ENCODE results near the gene TBRG4.

TBRG4 gene

DNA sequence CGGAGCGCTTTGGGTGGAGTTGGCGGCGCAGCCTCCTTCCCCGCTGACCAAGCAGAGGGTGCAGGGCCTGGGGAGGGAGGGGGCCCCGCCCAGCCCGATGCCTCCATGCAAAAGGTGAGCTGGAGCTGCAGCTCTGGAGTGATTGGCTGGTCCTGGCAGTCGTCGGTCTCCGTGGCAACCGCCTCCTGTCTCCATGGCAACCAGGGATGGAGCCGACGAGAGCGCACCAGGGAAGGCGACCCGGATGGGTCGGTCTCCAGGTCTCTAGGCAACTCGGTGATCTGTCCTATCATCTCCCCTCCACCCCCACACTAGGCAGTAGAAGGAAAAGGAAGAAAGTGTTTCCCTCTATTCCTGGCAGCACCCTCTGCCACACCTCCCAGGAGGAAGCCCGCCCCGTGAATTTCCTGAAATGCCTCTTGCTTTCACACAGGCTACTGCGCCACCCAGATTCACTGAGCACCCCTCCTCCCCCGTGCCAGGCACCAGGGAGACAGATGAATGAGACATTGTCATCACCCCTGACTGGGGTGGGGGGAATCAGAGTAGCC is 22.1 kb downstream of the TBRG4 start:
- peak; percentile 87 for DNase-seq (ENCODE audit: low read depth, low spot score)

DNA sequence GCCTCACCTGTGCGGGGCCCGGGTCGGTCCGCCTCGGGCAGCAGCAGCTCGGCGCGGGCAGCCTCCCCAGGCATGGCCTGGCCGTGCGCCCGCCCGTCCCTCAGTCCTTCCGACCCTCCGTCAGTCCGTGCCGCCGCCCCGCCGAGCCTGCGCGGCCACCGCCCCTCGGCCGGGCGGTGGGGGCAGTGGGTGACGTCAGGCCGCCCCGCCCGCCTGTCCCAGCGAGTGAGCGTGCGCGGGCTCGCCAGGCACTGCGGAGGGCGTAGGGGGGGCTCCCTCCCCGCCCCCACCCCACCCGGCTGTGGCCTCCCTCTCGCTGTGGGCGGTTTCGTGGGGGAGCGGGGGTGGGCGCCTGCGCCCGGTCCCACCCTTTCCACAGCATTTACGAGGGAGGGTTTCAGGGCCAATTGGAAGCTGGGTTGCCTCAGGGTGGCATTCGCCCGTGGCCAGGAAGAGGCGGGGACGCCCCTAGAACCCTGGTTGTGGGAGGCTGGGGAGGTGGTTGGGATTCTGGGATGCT is 22.6 kb downstream of the TBRG4 start, which contains the start of gene NACAD:
NACAD (minus strand) TSS at position 149 of the 520 bp plus-strand sequence; CDS start at position 74, 75 bp downstream.
- peak; percentile 80 for DNase-seq (ENCODE audit: low read depth, low spot score)

DNA sequence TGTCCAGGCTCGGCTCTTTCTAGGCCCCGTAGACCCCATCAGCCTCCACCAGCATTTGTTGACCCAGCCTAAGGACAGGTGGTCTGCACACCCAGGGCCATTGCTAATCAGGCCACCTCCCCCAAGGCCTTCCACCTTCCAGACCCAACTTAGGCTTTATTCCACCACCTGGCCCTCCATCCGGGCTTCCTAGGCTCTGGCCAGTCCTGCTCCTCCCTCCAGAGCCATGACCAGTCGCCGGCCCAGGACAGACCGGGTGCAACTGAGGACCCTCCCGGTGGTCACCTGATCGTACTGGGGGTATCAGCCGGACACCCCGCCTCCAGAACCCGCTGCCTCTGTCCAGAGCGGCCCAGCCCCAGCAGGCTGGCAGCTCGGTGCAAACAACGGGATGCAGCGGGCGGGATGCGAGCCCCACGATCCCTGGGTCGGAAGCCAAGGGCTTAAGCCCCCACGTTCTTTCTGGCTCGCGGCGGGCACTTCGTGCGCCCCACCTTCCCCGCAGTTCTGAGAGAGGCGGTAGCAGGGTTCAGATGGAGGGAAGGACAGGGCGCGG is 23.3 kb downstream of the TBRG4 start:
- DNase-seq (ENCODE audit: low read depth, low spot score): no peak

DNA sequence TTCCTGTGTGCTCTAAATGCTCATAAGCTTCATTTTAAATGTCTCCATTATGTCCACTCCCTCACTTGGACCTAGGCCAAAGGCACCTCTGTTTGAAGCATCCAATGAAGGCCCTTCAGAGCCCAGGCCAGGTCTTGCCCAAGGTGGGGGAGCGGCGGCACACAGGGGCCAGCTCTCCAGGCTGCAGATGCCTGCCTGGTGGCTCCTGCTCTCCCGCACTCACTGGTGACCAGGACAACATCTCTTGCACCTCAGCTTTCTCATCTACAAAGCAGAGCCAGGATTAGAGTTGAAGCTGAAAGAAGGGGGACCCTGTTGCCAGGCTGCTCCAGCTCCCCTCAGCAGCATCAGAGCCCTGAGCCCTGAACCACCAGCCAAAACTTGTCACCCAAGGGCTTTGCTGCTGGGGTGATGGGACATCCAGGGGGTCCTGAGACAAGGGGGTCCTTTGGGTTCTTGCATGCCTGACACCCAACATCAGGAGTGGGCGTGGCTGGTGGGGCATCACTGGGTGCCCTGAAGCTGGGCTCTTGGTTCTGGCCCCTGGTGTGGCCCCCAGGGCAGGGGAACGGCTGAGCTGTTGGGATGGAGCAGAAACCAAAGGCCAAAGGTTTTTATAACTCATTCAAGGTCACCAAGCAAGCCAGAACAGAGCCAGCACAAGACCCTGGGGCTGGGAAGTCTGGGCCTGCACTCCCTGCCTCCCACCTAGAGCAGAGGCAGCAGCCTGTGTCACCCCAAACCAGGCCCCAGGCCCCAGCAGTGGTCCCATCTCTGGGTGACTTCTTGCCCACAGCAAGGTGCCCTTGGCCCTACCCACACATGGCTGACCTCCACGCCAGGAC is 24.0 kb downstream of the TBRG4 start:
- DNase-seq (ENCODE audit: low read depth, low spot score): no peak

DNA sequence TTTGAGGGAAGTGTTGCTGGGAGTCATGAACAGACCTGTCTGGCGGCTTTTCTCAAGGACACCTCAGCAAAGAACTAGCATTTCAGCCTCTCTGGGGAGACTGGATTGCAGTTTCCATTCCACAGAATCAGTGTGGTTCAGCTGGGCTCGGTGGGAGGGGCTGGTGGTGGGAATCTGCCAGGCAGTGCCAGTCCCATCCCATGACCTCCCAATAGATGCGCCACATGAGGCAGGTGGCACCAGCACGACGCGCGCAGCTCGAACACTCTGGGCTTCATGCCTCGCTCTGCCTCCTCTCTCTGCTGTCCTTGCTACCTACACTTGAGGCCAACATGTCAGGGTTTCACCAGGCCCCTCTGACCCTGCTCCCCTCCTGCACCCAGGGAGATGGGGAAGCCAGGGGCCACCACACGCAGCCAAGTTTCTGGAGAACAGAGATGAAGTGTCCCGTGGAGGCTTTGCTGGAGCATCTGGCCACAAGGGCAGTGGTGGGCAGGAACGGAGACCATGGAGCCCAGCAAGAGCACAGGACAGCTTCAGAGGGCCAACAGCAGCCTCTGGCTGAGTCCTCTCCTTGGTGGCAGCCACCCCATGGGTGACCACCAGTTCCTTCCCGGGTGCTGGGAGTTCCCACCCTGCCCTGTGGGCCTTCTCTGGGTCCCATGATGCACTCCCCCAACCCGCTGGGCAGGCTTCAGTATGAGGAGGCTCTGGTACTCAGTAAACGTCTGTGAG is 25.0 kb downstream of the TBRG4 start:
- no peak for DNase-seq (ENCODE audit: low read depth, low spot score)

DNA sequence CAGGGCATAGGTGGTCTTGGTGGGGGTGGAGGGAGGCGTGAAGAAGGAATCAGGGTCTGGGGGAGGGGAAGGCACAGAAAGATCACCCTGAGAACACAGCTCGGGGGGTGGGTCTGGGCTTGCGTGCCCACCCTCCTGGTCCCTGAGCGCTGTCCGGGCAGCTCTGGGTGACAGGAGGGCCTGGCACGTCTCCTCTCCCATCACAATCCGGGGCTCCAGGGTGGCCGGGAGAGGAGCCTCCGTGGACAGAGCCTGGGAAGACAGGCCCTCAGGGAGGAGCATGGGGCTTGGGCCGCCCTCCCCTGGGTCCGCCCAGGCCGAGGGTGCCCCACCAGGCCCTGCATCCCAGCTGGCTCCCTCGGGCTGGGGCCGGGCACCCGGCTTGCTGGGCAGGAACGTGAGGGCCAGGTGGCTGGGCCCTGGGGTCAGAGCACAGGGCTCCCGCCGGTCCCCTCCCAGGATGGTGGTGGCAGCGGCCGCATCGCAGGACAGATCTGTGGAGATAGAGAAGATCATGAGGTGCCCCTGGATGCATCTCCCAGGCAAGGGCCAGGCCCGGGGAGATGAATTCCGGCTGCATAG is 25.8 kb downstream of the TBRG4 start:
- DNase-seq (ENCODE audit: low read depth, low spot score): no peak

DNA sequence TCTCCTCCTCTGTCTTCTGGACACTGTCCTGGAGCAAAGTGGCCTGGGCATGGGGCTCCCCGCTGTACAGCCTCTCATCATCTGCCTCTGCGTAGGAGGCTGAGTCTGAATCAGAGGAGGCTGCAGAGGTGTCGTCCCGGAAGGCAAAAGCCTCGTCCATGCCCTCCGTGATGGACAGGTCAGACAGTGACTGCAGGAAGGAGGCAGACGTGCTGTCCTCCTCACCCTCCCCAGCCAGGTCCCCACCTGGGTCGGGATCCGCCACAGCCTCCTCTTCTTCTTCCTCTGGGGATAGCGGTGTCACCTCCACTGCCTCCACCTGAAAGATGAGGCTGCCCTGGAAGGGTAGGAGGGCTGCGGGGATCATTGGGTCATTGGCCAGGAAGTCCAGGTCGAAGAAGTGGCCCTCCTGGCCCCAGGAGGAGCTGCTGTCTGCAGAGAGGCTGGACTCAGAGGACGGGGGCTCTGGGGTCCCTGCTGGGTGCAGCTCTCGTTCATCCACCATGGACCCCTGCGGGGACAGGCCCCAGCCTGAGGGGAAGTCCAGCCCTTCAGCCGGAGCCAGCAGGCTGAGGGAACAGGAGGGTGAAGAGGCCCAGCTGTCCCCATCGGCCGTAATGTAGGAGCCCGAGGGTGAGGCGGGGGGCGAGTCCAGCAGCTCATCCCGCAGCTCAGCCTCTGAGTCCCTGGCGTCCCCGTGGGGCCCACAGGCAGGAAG is 26.4 kb downstream of the TBRG4 start:
- DNase-seq (ENCODE audit: low read depth, low spot score): no peak

DNA sequence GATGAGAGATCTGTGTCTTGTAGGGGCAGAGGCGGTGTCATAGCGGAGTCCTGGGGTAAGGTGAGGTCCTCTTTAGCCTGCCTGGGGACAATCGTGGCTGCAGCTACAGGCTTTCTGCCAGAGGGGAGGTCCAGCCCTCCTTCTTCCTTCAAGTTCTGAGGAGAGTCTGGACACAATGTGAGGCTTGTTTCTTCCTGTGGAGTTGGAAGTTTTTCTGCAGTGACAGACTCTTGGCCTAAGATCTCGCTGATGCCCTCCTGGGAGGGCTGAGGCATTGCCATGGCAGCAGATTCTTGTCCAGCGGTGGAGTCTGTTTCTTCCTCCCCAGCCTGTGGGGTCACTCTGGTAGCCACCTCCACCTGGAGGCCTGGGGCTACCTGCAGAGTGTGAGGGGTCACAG is 27.2 kb downstream of the TBRG4 start:
- DNase-seq (ENCODE audit: low read depth, low spot score): no peak

DNA sequence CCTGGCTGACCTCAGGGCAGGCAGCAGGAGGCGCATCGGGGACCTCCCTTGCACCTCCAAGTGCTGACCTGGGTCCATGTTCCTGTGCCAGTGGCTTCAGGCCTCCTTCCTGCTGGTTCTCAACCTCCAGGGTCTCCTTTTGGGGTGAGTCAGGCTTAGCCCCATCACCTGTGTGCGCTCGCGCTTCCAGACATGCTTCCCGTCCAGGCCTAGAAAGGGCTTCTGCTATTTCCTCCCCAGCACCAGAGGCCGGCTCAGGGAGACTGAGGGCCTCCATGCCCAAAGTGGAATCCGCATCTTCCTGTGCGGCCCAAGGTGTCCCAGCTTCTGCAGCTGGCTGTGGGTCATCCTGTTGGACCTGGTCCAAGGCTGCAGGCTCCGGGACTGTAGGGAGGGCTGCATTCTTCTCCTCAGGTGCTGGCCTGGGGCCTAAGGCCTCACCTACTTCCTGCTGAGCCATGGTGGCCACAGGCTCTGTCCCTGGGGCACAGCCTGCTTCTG is 28.6 kb downstream of the TBRG4 start:
- DNase-seq (ENCODE audit: low read depth, low spot score): no peak

DNA sequence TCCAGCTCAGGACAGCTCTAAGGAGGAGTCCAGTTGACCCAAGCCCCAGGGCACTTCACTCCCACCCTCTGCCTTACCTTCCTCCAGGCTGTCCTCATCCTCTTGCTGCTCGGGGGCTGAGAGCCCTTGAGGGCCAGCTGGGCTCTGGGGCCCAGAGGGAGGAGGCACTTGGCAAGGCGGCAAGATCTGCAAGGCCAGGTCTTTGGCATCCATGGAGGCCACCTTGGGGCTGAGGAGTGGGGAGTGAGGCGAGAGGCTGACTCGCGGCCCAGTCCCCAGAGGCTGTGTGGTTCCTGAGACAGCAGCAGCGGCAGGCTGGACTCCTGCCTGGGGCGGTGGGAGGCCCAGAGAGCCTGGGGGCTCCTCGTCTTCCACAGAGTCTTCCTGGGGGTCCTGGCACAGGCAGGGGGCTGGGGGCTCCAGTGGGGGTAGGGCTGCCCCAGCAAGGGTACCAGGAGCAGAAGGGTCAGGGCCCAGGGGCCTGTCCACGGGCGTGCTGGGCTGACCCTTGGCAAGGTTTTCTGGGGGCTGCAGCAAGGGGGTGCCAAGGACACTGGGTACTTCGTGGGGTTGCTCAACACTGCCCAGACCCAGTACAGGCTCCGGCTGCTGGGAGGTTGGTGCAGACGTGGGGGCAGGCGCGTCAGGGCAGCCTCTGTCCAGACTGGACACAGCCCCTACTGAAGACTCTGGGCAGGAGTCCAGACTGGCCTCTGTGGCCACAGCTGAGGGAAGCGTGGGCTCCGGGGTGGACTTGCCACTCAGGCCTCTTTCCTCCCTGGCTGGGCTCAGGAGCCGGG is 29.3 kb downstream of the TBRG4 start:
- no peak for DNase-seq (ENCODE audit: low read depth, low spot score)

DNA sequence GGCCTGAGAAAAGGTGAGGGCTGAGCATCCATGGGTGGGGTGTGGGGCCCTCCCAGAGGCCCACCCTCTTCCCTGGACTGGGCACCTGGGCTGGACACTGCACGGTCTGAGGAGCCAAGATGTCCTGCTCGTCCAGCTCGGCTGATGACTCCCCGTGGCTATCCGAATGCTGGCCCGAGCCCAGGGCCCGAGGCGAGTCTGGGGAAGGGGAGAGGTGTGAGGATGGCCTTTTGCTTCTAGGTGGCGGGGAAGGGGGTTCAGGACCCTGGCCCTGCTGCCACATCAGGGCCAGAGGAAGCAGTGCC is 29.9 kb downstream of the TBRG4 start:
- no peak for DNase-seq (ENCODE audit: low read depth, low spot score)

DNA sequence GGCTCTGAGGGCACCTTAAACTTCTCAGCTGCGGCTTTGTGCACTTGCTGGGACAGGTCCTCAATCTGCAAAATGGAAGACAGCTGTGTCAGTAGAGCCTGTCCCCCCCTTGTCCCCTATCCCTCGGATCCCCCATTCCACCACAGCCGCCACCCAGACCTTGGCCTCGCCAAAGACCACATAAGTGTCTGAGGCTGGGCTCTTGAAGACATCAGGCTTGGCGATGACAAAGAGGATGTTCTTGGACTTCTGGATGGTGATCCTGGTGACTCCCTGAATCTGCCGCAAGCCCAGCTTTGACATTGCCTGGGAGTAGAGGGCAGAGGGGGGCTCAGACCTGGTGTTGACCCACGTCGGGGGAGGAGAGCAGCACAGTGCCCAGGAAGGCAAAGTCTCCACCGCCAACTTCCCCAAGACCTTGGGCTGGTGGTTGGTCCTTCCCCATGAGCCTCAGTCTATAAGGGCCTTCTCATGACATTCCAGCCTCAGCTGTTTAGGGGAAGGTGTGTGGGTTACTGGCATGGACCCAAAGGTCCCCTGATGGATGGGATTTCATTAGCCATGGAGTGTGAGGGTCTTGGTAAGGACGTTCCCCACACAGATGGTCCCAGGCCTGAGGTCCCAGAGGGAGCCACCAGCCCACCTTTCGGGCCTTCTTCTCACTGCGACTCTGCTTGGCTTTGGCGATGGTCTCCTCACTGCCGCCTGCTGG is 30.4 kb downstream of the TBRG4 start:
- DNase-seq (ENCODE audit: low read depth, low spot score): no peak

DNA sequence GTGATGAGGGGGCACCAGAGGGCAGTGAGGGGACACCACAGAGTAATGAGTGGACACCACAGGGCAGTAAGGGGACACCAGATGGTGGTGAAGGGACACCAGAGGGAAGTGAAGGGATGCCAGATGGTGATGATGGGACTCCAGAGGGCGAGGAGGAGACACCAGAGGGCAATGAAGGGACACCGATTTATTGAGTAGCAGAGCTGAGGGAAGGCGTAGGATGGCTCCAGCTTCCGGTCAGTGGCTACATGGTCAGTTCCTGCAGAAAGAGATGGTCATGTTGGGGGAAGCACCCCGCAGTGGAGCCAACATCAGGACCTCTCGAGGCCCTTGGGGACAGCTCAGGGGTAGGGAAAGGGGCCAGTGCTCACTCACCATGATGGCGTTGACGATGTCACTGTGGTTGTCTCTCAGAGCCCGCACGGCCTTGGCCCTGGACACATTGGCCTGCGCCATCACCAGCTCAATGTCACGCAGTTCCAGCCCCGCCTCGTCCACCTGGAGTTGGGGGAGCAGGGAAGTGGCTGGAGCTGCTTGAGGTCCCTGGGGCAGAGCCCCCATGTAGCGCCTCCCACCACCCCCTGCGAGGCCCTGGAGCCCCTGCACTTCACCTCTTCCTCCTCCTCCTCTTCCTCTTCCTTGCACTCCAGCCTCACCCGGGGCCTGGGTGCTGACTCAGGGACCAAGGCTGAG is 31.1 kb downstream of the TBRG4 start:
- no peak for DNase-seq (ENCODE audit: low read depth, low spot score)

DNA sequence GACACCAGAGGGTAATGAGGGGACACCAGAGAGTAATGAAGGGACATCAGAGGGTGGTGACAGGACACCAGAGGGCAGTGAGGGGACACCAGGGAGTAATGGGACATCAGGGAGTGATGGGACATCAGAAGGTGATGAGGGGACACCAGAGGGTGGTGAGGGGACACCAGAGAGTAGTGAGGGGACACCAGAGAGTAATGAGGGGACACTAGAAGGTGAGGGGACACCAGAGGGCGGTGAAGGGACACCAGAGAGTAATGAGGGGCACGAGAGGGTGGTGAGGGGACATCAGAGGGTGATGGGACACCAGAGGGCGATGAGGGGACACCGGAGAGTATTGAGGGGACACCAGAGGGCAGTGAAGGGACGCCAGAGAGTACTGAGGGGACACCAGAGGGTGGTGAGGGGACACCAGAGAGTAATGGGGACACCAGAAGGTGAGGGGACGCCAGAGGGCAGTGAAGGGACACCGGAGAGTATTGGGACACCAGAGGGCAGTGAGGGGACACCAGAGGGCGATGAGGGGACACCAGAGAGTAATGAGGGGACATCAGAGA is 33.3 kb downstream of the TBRG4 start:
- DNase-seq (ENCODE audit: low read depth, low spot score): no peak

DNA sequence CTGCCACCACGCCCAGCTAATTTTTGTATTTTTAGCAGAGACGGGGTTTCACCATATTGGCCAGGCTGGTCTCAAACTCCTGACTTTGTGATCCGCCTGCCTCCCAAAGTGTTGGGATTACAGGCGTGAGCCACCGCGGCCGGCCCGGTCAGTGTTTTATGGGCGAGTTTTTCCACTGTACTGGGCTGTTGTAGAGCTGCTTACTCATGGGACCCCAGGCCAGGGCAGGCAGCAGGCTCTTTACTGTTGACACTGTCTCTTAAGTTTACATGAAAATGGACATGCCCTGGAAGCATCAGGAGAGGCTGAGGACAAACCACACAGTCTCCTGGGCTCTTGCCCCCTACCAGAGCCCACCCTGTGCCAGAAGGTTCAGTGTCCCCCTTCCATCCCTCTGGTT is 33.9 kb downstream of the TBRG4 start:
- DNase-seq (ENCODE audit: low read depth, low spot score): no peak

DNA sequence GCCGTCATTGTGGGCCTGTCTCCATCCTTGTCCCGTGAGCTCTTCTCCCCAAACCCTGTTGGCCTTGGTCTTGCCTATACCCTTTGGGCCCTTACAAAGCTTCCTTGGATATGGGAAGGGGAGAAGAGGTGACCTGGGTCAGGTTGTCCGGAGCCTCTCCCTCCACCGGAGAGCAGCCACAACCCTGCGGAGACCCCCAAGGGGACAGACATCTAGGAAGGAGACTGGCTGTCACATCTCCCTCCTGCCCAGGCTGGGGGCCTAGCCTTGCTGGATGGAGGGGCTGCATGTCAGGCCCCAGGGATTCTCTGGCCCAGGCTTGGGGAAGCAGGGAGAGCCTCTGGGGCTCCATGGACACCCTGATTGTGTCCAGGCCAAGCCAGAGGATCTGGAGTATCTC is 34.6 kb downstream of the TBRG4 start:
- DNase-seq (ENCODE audit: low read depth, low spot score): no peak

DNA sequence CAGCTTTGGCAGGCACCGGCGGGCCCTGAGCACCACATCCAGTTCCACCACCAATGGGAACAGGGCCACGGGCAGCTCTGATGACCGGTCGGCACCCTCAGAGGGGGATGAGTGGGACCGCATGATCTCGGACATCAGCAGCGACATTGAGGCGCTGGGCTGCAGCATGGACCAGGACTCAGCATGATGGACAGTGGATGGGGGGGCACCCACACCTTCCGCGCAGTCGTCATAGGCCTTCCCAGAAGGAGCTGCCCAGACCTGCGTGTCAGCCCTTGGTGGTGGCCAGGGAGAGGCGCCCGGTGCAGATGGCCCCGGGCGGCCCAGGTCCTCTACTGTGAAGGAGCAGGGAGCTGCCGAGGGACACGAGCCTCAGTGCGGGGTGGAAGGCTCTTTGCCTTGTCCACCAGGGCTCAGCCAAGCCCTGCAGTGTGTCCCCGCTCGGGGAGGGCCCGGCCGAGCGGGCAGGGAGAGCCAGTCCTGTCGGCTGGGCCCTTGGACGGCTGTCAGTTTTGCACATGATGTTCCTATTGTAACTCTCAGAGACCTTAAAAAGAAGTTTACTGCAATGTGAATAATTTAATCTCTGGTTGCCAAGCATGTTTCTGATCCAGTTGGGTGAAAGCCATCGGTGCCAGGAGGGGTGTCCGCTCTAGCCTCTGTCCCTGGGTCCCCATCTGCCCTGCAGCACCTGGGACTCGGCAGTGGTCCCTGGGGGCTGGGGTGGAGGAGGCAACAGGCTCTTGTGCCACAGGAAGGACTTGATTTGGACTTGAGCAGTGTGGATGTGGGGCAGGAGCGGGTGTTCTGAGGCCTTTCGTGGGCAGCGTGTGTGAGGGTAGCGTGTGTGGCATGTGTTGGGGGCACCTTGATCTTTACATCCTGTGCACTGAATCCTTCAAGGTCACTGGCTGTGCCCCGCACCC is 35.4 kb downstream of the TBRG4 start:
- no peak for DNase-seq (ENCODE audit: low read depth, low spot score)

DNA sequence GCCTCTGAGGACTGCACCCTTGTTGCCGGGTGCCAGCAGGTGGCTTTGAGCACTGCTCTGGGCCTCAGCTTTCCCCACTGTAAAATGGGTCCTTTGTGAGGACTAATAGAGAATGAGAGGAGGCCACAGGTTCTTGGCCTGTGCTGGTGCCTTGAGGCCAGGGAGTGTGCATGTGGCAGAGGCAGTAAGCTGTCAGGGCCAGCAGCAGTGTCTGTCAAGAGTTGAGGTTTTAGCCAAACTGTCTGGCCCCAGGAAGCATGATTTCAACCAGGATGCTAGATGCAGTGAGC is 36.2 kb downstream of the TBRG4 start:
- DNase-seq (ENCODE audit: low read depth, low spot score): no peak
